ENCODE data around the gene CBFB. TPM values are rescaled to one million over a fixed set of nuclear protein-coding genes. Genes with fewer than 3 reads are reported as not detected.

CBFB gene
- total and polyA plus RNA-seq, 2 of the 13 experiments (the other 11 are each of a cell fraction or from before 2014, with no cell fraction given): 22.1 to 70.8 TPM

- TF ChIP-seq ATF6 (CRISPR knock-in tag; conservative IDR thresholded peaks at IDR 0.05) (no peak), ZBTB37 (CRISPR knock-in tag; IDR thresholded peaks at IDR 0.05) (no peak), ZNF776 (CRISPR knock-in tag; IDR thresholded peaks at IDR 0.05) (no peak), FOXK1 (CRISPR knock-in tag; IDR thresholded peaks at IDR 0.05; ENCODE audit: borderline replicate concordance, low read depth) (peak; percentile 86; the same call in 1 of the 2 replicates), ZEB1 (IDR thresholded peaks at IDR 0.05; ENCODE audit: insufficient replicate concordance, low read depth) (no peak), ZNF501 (CRISPR knock-in tag; IDR thresholded peaks at IDR 0.05) (peak; percentile 76), BRCA1 (CRISPR knock-in tag; IDR thresholded peaks at IDR 0.05) (no peak), MEIS2 (CRISPR knock-in tag; IDR thresholded peaks at IDR 0.05) (no peak), RBFOX2 (IDR thresholded peaks at IDR 0.05; ENCODE audit: low read depth, low read length) (no peak), ZNF121 (CRISPR knock-in tag; IDR thresholded peaks at IDR 0.05) (peak; percentile 91), ZKSCAN1 (IDR thresholded peaks at IDR 0.05; ENCODE audit: low read length) (no peak), HDAC2 (CRISPR knock-in tag; IDR thresholded peaks at IDR 0.05) (peak; percentile 76), SKIL (CRISPR knock-in tag; IDR thresholded peaks at IDR 0.05; ENCODE audit: borderline replicate concordance) (0 out of 2 replicates have a peak, but pooled peaks have one; percentile 8), MIXL1 (CRISPR knock-in tag; IDR thresholded peaks at IDR 0.05) (peak; percentile 96), ZNF687 (CRISPR knock-in tag; IDR thresholded peaks at IDR 0.05) (peak; percentile 77), PRMT3 (CRISPR knock-in tag; IDR thresholded peaks at IDR 0.05; ENCODE audit: borderline replicate concordance, low read depth) (no peak), BATF2 (CRISPR knock-in tag; IDR thresholded peaks at IDR 0.05) (no peak), RXRA (CRISPR knock-in tag; IDR thresholded peaks at IDR 0.05) (no peak; the same call in 1 of the 2 replicates), ZNF24 (IDR thresholded peaks at IDR 0.05) (peak; percentile 64; the same call in 1 of the 2 replicates), ZNF577 (CRISPR knock-in tag; IDR thresholded peaks at IDR 0.05; ENCODE audit: borderline replicate concordance, low read depth) (no peak)
These were observed 32.5 kb upstream of the CBFB start (continued) for GRCh38 chr16:66996324-66996982.
